Measurements from ENCODE around the gene HDAC5.
"Not testable (repeated sequence)": the region's sequence is repeated elsewhere in the genome, so short reads cannot be mapped to it uniquely, and the experiment has no call there.

Gene HDAC5

DNA sequence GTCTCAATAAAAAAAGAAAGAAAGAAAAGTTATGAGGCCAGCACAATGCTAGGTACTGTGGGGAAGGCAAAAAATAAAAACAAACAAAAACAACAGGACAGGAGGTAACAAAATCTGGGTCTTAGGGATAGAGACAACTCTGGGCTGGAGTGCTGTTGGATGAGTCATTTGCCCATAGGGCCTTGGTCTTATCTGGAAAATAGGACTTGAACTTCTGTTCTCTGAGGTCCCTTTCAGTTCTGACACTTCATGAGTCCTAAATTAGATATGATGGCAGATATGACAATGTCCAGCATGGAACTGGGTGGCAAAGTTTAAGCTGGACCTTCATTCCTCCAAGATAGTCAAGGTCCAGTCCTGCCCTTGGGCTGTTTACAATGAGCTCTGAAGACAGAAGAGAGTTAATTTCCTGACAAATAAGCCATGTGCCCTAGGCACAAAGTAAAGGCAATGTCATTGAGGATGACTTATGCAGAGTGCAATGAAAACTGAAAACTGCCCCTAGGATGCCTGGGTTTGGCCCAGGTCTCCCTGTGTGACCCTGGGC is 8.9 kb upstream of the HDAC5 start:
- no peak for FAIRE-seq

DNA sequence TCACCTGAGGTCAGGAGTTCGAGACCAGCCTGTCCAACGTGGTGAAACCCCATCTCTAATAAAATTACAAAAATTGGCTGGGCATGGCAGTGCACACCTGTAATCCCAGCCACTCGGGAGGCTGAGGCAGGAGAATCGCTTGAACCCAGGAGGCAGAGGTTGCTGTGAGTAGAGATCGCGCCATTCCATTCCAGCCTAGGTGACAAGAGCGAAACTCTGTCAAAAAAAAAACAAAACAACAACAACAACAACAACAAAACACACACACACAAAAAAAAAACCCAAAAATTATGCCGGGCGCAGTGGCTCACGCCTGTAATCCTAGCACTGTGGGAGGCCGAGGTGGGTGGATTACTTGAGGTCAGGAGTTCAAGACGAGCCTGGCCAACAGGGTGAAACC is 7.9 kb upstream of the HDAC5 start:
- not testable (repeated sequence) for FAIRE-seq

DNA sequence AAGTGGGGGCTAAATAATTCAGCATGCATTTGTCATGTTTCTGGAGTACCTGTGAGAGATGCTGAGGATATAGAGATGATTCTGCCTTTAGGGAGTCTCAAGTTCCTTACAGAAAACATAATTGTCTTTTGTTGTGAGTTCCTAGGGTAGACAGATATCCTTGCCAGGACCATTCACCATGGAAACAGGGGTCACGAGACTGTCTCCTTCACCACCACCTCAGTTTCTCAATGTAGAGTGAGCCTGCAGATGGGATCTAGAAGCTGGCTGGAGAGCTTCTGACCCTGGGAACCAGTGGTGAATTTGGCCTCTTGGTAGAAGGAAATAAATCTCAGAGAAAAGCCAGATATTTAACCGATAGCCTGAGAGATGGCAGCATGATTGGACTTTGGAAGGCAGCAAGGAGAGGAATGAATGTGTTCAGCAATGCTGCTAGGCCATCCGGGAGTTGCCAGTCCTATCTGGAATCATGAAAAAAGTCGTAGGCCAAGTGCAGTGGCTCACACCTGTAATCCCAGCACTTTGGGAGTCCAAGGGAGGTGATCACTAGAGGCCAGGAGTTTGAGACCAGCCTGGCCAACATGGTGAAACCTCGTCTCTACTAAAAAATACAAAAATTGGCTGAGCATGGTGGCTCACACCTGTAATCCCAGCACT is 7.4 kb upstream of the HDAC5 start:
- FAIRE-seq: no peak

DNA sequence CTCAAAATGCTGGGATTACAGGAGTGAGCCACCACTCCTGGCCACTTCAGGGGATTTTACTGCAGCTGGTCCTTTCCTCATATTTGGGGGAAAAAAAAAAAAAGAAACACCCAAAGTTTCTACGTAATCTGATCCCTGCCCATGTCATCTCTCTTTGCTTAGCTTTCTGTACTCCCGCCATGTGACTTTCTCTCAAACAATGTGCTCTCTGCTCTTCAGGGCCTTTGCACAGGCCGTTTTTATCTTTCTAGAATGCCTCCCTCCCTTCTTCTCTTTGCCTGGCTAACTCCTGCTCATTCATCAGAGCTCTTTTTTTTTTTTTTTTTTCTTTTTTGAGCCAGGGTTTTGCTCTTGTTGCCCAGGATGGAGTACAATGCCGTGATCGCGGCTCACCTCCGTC is 4.9 kb upstream of the HDAC5 start:
- no peak for FAIRE-seq

DNA sequence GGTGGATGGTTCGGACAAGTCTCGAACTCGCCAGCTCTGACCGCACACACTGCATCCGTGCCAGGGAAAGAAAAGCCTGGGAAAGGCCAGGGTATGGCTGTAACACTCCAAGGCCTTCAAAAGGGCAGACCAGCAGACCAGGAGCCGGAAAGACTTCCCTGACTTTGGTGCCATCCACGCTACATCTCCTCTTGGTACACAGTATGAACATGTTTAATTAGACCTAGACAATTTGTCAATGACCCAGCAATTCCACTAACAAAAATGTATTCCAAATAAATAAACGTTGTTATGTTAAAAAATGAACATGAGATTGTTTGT is 637 bp upstream of the HDAC5 start:
- no peak for FAIRE-seq

DNA sequence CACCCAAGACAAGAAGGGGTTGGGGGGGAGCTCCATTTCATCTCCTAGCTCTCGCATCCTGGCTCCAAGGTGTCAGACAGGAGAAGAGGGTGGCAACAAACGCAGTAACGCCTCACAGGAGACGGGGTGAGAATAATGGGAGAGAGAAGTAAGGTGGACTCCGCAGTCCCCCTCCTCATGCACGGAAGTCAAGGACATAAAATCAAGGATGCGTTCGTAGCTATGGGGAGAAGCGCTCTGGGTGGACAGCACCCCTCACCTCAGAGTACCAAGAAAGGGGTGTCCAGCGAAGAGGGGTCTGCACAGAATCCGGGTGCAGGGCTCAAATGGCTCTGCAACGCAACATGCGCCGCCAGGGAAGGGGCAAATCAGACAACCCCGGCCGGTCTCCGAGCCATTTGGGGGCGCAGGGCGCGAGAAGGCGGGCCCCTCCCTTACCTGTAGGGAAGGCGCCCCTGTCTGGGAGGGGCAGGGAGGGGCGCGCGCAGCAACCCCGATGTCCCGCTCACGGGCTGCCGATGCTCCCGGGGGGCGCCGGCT is 555 bp downstream of the HDAC5 start:
- no peak for FAIRE-seq

DNA sequence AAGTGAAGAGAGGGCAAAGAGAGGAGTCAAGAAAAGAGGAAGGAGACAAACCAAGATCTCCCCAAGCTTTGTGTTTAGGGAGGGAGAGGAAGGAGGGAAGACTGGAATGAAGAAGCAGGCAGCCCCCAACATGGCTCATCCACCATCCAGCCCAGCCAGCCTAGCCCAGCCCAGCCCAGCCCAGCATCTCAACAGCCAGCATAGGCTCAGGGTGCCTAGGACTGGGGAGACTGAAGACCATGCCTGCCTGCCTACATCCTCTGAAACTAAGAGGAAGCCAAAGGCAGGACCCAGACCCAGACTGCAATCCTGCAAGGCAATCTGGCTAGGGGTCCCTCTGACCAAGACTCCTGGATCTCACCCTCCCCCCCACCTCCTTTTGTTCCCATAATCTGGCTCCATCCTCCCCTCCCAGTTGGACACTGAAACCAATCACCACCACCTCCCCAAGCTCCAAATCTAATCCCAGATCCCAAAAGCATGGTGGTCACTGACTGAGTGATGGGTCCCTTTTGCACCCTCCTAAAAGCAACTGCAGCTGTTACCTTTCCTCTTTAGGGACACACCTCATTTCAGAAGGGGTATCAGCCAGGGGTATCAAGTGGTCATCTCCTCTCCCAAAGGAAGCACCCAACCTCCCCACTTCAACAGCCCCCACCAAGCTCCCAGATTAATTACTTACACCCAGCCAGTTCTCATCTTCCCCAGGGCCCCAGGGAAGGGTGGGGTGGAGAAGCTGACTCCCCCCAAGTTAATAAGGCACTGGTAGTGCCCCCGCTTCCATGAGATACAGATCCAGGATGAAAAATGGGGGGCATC is 1.2 kb downstream of the HDAC5 start:
- FAIRE-seq: no peak

DNA sequence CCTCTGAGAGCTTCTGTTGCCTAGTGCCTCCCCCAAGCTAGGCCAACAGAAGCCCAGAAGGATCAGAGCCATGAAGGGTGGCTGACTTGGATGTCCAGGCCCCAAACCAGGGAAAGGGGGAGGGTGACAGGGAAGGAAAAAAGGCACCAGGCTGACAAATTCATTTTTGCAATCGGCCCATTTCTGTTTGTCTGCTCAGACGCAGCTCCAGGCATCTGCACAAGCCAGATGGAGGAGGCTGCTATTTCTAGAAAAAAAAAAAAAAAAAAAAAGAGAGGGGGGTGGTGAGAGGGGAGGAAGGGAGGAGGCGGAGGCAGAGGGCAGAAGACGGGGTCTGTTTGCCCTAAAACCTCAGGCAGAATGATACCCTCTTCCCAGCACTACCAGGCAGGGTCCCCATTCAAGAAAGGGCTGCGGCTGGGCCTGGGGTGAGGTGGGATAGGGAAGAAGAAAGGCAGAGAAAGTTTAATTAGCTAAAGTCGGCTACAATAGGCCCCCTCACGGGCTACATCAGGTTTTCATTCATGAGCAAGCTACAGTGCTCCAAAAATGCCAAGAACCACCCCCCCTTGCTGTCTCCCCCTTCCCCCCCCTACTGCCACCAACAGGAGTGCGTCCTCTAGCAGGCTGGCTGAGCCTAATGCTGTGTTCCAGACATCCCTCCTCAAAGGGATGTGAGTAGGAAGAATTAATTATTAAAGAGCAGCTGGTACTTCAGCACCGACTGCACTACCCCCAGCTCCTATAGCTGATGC is 2.4 kb downstream of the HDAC5 start:
- no peak for FAIRE-seq

DNA sequence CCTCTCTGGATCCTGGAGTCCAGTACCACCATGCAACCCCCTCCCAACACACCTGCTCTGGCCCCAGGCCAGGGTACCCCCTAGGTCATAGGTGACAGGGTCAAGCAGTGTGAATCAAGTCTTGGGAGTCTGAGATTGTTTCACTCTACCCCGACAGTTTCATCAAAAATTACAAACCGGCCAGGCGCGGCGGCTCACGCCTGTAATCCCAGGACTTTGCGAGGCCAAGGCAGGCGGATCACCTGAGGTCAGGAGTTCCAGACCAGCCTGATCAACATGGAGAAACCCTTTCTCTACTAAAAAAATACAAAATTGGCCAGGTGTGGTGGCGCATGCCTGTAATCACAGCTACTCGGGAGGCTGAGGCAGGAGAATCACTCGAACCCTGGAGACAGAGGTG is 3.2 kb downstream of the HDAC5 start:
- FAIRE-seq: not testable (repeated sequence)

DNA sequence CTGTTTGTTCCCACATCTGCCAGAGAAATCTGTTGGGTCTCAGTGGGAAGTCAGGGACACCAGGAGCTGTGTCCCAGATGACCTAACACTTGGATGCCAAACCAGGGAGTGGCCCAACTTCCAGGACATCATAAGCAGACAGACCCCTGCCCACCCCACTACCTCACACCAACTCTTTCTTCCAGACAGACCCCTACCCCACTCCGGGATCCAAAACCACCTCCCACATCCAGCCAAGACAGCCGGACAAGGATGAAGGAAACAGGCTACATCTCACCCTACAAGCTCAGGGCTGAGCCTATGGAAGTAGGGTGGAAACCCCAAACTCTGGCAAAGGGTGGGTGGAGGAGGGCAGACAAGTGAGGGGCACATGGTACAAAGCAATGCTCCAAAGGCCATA is 3.6 kb downstream of the HDAC5 start:
- FAIRE-seq: no peak

DNA sequence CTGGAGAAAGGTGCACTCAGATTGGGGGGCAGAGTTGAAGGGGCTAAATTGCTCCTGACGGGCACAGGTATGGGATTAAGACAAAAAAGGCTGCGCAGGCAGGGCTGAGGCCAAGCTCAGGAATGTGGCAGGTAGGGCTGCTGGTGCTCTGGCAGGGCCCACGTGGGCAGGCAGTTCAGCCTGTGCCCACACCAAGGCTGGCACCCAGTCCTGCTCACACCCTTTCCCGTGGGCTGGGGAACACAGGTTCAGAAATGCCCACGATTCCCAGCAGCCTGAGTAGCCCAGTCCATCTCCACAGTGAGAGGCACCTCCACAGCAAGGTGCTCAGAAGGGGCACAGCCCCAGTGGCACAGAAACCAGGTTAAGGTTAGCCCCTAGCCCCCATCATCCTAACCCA is 4.4 kb downstream of the HDAC5 start:
- no peak for FAIRE-seq

DNA sequence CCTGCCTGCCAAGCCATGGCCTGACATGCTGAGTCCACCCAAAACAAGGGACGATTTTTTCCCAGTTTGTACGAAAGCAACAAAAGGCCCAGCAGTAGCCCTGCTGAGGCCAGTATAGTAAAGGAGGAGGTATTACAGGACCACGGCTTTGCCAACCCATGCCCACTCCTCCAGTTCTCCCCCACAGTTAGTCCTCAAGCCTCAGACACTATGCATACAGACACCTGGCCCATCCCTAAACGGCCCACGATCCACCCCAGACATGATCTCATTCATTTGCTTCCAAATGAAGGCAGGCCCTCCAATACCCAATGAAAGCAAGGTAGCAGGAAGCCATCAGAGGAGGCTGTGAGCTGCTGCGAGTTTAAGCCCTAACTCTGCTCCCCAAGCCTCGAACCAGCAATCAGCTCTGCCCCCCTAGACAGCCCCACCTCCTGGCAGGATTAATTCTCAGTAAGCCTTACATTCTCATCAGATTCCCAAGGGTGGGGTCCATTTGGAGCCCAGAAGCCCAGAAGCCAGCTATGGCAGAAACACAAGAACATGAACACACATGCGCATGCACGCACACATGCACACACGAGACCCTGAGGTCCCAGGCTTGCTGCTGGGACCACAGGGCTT is 4.9 kb downstream of the HDAC5 start:
- FAIRE-seq: no peak

DNA sequence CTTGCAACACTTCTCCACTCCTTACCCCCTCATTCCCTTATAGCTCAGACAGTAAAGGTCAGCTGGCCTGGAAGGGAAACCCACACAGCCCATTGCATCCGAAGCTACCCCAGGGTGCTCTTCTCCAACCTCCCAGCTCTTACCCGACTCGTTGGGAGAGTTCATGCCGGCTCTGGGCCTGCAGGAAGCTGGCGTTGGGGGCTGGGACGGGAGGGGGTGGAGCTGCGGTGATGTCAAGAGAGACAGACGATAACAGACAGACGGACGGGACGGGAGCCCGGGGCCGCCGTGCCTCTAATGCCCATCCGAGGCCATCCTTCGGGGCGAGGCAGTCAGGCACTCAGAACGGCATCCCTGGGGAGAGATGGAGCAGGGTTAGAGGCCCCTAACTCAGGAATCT is 6.1 kb downstream of the HDAC5 start:
- no peak for FAIRE-seq

DNA sequence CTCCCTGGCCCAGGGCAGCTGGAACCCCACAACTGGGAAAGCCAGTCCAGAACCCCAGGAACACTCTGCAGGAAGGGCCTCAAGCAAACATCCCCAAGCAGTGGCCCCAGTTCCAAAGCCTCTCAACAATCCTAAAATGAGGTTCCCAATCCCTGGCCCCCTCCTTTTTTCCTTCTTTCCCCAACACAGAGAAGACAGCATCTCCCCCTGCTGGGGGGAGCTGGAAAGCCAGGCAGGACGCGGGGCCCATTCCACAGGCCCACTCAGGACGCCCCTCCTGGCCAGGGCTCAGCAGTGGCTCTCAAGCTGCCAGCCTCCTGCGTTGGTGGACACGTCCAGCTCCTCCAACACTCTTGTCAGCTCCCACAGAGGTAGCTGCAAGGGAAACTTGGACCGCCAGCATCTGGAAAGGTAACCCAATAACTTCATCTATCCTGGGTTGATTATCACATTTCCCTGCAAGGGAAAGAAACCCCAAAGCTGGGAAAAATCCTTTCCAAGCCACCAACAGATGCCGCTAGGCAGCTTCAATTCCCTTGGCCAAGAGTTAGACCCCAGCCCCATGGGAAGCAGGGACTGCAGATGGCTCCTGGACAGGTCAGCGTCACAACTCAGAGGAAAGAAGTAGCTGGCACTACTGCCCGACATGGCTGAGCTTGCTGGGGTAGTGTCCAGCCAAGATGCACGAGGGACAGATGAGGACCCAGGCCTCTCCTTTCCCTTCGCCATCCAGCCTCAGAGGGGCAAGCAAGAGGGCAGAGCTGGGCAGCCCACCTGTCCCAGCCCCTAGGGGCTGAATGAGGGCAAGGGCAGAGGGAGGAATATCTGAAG is 7.6 kb downstream of the HDAC5 start:
- no peak for FAIRE-seq

DNA sequence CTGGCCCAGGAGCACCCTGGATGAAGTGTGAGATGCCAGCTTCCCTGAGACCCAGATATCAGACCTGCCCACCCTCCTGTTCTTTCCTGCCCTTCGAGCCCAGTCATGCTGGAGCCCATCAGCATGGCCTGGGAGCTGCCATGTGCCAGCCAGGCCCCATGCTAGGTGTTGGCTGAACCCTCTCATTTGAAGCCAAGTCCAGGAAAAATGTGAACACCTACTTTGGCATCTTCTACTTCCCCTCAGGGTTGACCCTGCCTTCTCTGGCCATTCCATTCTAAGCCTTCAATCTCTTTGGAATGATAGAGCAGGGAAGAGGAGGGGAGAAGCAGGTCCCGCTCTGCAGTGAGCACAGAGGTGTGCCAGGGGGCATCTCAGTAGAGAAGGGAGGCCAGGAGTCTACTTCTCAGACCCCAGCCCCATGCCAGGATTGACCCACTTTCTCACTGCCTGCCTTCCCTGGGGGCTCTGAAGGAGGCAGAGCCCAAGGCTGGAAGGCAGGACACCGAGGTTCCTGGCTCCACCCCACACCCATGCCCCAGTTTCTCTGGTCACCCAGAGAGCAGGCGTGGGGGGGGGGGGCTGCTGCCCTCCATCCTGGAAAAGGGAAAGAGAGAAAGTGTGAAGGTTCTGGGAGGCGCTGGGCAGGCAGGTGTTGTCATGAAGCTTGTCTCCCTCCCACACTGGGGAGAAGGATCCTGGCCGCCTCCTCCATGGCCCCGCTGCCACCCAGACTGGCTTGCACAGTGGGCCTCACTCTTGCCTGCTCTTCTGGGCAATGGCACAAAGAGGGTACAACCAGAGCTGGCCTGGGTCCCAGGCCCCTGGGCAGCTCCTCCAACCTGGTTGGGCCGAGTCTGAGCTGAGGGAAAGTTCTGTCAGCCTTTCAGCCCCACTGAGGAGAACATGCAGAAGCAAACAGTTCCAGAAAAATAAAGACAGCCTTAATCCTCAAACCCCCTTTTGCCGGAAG is 9.3 kb downstream of the HDAC5 start:
- FAIRE-seq: no peak

DNA sequence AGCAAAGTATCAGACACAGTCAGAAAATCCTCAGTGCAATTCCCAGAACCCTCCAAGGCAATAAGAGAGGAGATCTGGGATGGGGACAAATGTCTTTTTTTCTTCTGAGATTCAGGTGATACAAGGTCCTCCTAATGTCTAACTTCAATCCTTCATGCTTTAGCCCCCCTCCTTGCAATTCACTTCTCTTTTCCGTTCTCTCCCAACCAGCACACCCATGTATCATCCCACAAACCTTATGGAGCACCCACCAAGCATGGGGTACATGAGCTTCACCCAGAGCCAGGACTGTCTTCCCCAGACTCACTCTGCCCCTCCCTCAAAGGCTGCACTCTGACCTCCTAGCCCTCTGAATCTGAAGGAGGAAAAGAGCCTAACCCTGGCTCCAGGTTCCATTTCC is 10.1 kb downstream of the HDAC5 start:
- FAIRE-seq: no peak

DNA sequence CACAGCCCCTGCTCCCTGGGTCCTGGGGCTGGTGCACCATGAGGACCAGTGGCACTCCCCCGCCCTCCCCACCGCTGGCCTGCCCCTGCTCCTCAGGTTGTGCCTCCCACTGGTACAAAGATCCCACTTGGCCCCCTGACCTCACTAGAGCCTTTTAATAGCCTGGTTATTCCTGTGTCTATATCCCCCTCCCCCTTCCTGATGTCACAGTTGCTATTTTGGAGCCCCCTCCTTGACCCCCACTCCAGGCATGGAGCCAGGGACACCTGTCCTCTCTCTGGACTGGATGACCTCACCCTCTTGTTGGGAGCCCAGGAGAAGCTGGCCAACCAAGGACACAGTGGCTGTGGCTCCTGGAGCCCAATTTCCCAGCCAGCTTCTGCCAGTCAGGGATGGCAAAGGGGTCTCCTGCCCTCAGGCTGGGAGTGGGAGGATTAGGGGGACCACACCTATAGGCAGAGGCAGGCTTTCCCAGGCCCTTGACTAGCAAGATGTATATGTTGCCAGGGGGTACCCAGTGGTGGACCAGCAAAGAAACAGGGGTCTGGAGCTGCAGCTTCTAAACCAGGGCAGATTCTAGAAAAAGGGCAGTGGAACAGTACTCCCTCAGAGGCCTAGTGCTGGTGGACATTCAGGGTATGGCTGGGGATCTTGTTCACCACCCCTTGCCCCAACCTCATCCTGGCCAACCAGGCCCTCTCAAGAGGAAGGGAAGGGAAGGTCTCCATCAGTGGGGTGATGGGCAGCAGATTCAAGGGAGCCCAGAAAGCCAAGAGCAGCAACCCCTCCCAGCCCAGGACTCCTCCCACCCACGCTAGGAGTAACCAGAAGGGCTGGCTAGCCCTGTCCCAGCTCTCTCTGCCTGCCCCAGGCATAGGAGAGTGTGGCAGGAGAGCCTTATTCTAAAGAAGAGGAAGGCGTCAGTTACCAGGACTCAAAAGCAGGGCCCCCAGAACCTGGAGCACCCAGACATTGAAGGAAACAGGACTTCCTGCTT is 10.9 kb downstream of the HDAC5 start:
- no peak for FAIRE-seq

DNA sequence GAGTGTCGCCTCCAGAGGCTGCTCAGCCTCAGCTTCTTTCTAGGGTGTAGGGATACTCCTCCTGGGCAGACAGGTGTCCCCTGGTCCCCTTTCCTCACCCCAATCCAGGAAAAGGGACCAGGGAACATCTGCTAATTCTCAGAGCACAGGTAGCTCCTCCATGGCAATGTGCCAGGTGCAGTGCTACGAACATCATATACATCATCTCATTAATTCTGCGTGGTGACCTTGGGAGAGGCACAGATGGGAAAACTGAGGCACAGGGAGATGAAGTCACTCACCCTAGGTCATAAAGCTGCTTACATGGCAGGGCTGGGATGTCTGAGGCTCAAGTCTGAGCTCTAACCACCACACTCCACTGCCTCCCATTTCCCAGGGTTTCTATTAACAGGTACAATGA is 11.7 kb downstream of the HDAC5 start:
- no peak for FAIRE-seq

DNA sequence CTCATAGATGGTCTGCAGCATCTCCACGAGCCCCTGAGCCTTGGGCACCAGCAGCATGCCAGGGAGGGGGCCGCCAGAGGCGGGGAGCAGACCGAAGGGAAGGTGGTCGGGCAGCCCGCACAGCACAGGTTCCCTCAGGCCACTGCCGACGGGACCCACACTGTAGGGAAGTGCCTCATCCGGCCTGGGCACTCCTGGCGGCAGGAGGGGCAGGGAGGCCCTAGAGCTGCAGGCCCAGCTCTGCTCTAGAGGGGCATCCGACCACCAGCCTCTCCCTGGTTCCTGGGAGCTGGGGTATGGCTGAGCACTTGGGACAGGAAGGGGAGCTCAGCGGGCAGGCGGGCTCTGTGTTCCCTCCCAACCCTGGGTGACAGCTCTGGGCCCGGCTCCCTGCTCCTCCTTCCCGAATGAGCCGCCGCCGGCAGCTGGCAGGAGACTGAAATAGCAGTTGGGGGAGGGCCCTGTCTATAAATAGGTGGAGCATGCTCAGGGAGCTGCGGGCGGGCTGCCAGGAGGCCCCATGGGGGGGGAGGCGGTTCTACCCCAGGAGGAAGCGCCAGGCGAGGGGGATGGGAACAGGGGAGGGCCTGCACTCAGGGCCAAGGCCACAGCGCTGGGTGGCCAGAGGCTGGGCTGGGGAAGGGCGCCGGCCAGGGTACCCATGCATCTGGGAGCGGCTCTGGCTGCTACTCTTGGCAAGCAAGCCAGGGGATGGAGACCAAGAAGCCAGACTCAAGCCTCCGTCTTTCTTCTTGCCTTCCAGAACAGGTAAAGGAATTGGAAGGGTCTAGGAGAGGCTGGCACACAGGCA is 12.4 kb downstream of the HDAC5 start:
- no peak for FAIRE-seq

Data from TTC549 (cell line).